ENCODE measurements around the gene CNN1.

The CNN1 gene

GRCh38 chr19:11534538-11534937, 4.1 kb upstream of the CNN1 start:
- DNase-seq (ENCODE audit: low read depth in 2 of 2): no peak

DNA sequence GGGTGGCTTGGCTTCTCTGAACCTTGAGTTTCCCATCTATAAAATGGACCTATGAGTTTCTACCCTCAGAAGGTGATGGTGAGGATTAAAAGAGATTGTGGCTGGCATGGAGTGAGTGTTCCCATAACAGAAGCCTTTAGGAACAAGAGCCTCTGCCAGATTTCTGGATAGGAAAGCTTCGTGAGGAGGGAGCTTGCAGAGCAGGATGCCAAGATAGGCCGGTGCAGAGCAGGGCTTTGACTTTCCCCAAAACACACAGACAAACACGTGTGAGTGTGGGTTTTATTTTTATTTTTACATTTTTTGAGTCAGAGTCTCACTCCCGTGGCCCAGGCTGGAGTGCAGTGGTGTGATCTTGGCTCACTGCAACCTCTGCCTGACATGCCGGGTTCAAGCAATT, 3.7 kb upstream of the CNN1 start:
- no peak for DNase-seq (ENCODE audit: low read depth in 2 of 2)

- DNase-seq (ENCODE audit: low read depth in 2 of 2): peak; percentile 72 to 82
Measured at GRCh38 chr19:11535792-11536595, 2.7 kb upstream of the CNN1 start.

DNA sequence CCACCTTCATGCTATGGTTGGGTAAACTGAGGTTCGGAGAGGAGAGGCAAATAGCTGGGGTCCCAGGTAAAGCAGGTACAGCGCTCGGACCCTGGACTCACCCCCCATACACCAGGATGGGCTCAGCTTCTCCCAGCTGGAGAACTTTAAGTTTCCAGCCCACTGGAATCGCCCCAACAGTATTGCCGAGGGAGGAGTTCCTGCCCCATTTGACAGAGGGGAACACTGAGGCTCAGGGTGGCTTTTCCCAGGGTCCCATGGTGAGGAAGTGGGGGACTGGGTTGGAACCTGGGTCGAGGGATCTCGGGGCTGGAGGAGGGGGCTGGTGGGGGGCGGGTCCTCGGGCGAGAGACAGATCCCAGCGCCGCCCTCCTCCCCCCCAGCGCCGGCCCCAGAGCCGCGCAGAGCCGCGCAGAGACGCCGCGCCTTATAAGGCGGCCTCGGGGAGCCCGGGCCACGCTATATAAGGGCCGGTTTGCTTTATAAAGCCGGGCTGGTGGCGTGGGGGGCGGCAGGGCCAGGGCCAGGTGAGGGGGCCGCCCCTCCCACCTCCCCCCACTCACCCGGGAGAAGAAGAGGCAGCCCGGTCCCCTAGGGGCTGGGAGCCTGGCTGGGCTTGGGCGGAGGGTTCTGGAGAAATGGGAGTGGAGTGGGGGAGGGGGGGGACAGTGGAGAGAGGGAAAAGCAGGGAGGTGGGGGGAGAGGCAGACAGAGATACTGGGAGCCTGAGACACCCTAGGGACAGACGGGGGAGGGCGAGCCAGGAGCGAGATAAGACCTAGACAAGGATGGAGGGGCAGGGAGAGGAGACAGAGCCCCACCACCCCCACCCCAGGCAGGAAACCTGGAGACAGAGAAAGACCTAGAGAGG, 1.1 kb downstream of the CNN1 start:
- DNase-seq (ENCODE audit: low read depth in 2 of 2): no peak

GRCh38 chr19:11540645-11541044, 2.0 kb downstream of the CNN1 start:
- DNase-seq (ENCODE audit: low read depth in 2 of 2): no peak

- DNase-seq (ENCODE audit: low read depth in 2 of 2): no peak
Measured at GRCh38 chr19:11541238-11541637, 2.6 kb downstream of the CNN1 start.

GRCh38 chr19:11547929-11548700, 9.5 kb downstream of the CNN1 start:
- DNase-seq (ENCODE audit: low read depth in 2 of 2): no peak

- DNase-seq (ENCODE audit: low read depth in 2 of 2): no peak
Measured at GRCh38 chr19:11549386-11549953, 10.8 kb downstream of the CNN1 start.

GRCh38 chr19:11550265-11550664, 11.6 kb downstream of the CNN1 start:
- no peak for DNase-seq (ENCODE audit: low read depth in 2 of 2)

DNA sequence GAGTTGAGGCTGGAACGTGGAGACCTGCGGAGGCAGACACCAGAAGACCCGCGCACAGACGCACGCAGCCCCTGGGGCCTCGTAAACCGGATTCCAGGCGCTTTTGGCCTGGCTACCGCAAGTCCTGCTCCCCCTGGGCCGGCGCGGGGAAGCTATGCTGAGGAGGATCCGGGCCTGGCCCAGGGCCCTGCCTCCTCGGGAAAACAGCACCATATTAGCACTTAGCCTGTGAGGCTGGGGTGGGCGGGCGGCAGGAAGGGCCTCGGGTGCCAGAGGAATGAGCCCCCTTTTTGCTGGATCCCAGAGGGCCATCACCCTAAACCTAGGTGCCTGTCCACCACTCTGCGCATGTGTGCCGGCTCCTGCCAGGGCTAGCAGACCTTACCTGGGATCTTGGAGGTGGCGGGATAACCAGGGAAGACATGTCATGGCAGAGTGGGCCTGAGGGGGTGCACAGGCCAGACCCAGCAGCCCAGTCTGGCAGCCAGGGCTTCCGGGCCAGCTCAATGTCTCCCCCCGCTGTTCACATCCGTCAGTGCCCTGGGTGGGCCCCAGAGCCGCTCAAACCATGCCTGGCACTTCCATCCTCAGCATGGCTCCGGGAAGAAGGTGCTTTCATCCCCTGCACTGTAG, 13.1 kb downstream of the CNN1 start:
- no peak for DNase-seq (ENCODE audit: low read depth in 2 of 2)

DNA sequence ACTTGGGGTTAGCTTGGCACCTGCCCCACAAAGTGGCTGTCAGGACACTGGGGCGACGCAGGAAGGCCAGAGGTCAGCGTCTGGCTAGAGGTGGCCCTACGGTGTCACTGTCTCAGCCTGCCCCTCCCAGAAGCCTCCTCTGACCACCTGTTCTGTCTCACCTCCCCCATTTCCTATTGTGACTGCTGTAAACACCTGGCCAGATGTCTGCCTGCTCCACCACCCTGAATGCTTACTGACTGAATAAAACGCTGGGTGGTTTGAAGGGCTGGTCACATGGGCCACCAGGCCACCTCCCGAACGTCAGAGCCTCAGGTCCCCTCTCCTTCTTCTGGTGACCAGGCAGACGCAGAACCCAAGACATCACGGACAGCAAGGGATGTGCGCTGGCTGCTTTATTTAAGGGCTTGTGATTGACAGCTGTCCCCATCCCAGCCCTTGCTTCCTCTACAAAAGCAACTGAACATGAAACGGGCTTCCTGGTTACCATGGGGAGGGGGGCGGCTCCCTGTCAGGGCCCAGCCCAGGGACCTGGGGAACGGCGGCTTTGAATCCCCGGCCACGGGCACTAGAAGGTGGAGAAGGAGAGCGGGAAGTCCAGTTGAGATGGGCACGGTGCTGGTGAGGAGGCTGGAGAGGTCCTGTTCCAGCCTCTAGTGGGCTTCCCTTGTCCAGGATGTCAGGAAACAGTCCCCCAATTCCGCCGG, 14.2 kb downstream of the CNN1 start:
- no peak for DNase-seq (ENCODE audit: low read depth in 2 of 2)

GRCh38 chr19:11554160-11554559, 15.5 kb downstream of the CNN1 start:
- no peak for DNase-seq (ENCODE audit: low read depth in 2 of 2)

DNA sequence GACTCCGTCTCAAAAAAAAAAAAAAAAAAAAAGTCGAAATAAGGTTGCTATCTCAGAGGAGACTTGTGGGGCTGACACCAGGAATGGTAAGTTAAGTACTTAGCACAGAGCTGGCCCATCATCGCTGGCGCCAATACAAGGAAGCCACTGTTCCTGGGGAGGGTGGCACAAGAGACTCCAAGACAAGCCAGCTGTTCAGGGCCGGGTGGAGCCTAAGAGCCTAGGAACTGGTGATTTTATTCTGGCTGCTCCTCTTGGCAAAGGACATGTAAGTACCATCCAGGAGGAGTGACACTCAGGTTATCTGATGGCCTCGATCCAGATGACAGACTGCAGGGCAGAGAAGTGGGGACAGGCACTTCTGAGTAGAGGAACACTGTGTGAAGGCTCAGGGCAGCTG, 16.6 kb downstream of the CNN1 start:
- DNase-seq (ENCODE audit: low read depth in 2 of 2): no peak

DNA sequence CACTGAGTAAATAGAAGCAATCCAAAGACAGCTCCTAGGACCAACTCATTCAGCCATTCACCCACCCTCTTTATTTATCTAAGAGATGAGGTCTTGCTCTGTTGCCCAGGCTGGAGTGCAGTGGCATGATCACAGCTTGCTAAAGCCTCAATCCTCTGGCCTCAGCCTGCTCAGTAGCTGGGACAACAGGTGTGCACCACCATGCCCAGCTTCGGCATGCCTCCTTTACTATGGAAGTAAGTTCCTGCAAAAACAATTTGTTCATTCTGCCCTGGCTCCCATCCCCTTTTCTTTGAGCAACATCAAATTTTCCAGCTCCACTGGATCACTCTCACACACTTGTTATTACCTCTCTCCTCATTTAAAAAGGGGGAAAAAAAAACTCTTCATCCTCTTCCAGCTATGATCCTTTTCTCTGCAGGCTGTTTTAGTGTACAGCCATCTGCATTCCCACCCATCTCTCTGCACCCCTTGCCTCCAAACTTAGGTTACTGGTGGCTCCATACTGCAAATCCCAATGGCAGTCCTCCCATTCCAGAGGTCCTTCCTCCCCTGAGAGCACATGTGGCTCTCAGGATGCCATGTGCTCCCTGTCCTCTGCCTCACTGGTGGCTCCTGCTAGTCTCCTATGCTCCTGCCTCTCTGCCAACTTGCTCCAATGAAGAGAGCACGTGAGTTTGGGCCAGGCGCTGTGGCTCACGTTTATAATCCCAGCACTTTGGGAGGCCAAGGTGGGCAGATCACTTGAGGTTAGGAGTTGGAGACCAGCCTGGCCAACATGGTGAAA, 18.2 kb downstream of the CNN1 start:
- no peak for DNase-seq (ENCODE audit: low read depth in 2 of 2)

GRCh38 chr19:11558881-11559828, 20.5 kb downstream of the CNN1 start, which contains the start of gene ELOF1:
Gene ELOF1, minus strand, starts transcription at chr19:11559230. Its CDS starts 4,883 bp downstream, at chr19:11554347.
- DNase-seq (ENCODE audit: low read depth in 2 of 2): peak; percentile 93 to 95

DNA sequence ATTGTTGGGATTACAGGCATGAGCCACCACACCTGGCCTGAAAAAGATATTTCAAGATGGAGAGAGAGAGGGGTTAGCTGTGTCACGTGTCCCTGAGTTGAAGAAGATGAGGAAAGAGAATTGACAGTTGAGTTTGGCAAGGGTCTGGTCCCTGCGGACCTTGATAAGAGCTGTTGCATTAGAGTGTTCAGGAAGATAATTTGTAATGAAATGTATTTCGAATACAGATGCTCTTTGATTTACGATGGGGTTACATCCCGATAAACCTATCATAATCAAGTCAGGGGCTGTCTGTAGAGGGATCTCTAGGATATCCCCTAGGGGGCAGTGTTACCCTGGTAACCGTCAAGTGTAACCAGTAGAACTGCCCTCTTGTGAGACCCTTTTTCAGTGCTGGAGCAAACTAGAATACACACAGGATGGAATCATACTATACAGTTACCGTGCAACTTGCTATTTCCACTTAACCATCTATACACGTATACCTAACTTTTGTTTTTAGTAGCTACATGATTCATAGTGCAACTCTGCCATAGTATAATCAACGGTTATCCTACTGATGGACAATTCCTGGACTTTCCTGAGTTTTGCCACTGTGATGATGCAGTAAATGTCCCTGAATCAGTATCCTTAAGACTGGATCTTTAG, 21.9 kb downstream of the CNN1 start:
- DNase-seq (ENCODE audit: low read depth in 2 of 2): peak in 1 of 2 donors; percentile 45

- DNase-seq (ENCODE audit: low read depth in 2 of 2): no peak
Measured at GRCh38 chr19:11563532-11563931, 24.9 kb downstream of the CNN1 start.
